ENCODE results near the gene RASA3.
"Not testable (repeated sequence)": the region's sequence is repeated elsewhere in the genome, so short reads cannot be mapped to it uniquely, and the experiment has no call there.

RASA3 gene

GRCh38 chr13:114161028-114161556 is 28.7 kb upstream of the RASA3 start:
- no peaks in the 10 kb centered on the region for H3K4me1 ChIP-seq (ENCODE audit: insufficient read depth, poor library complexity, severe bottlenecking)
- ATAC-seq (ENCODE audit: low read depth), result no peak

GRCh38 chr13:114158869-114159666 is 26.6 kb upstream of the RASA3 start:
- H3K4me3 ChIP-seq (ENCODE audit: severe bottlenecking); DNase-seq (ENCODE audit: low spot score); H3K27ac ChIP-seq (ENCODE audit: poor library complexity, severe bottlenecking); H3K4me1 ChIP-seq (ENCODE audit: insufficient read depth, poor library complexity, severe bottlenecking); H3K9me3 ChIP-seq (ENCODE audit: severe bottlenecking); ATAC-seq (ENCODE audit: low read depth); H3K36me3 ChIP-seq (ENCODE audit: low read depth); H3K27me3 ChIP-seq (ENCODE audit: insufficient read depth, poor library complexity, severe bottlenecking): not testable (repeated sequence)

More at GRCh38 chr13:114161028-114161556, 28.7 kb upstream of the RASA3 start:
- Histone ChIP-seq H3K36me3 (ENCODE audit: low read depth) (no peaks in the 10 kb centered on the region), H3K27me3 (ENCODE audit: insufficient read depth, poor library complexity, severe bottlenecking) (no peaks in the 10 kb centered on the region), H3K4me3 (ENCODE audit: severe bottlenecking) (no peak overlapping the region), H3K9me3 (ENCODE audit: severe bottlenecking) (no peaks in the 10 kb centered on the region), H3K27ac (ENCODE audit: poor library complexity, severe bottlenecking) (no peak overlapping the region)
- no peak for DNase-seq (ENCODE audit: low spot score)
- TF ChIP-seq CTCF (IDR thresholded peaks at IDR 0.05; ENCODE audit: poor library complexity, severe bottlenecking), result no peak

- Histone ChIP-seq H3K4me3 (ENCODE audit: severe bottlenecking) (no peak overlapping the region), H3K36me3 (ENCODE audit: low read depth) (no peaks in the 10 kb centered on the region), H3K4me1 (ENCODE audit: insufficient read depth, poor library complexity, severe bottlenecking) (no peaks in the 10 kb centered on the region), H3K27me3 (ENCODE audit: insufficient read depth, poor library complexity, severe bottlenecking) (no peaks in the 10 kb centered on the region), H3K9me3 (ENCODE audit: severe bottlenecking) (no peaks in the 10 kb centered on the region), H3K27ac (ENCODE audit: poor library complexity, severe bottlenecking) (no peak overlapping the region)
- peak; percentile 49 for DNase-seq (ENCODE audit: low spot score)
- no peak for TF ChIP-seq CTCF (IDR thresholded peaks at IDR 0.05; ENCODE audit: poor library complexity, severe bottlenecking)
- peak; percentile 41; the same call in 1 of the 3 replicates for ATAC-seq (ENCODE audit: low read depth)
Observed at GRCh38 chr13:114157869-114158495, 25.6 kb upstream of the RASA3 start.

GRCh38 chr13:114155926-114156883 is 23.8 kb upstream of the RASA3 start:
- Histone ChIP-seq H3K4me1 (ENCODE audit: insufficient read depth, poor library complexity, severe bottlenecking) (peaks cover 8% of the 10 kb centered on the region), H3K9me3 (ENCODE audit: severe bottlenecking) (no peaks in the 10 kb centered on the region), H3K36me3 (ENCODE audit: low read depth) (no peaks in the 10 kb centered on the region), H3K27me3 (ENCODE audit: insufficient read depth, poor library complexity, severe bottlenecking) (no peaks in the 10 kb centered on the region), H3K4me3 (ENCODE audit: severe bottlenecking) (no peak overlapping the region), H3K27ac (ENCODE audit: poor library complexity, severe bottlenecking) (no peak overlapping the region)
- ATAC-seq (ENCODE audit: low read depth), result no peak
- peak; percentile 33 for DNase-seq (ENCODE audit: low spot score)
- TF ChIP-seq CTCF (IDR thresholded peaks at IDR 0.05; ENCODE audit: poor library complexity, severe bottlenecking), result no peak

GRCh38 chr13:114155320-114155719 is 22.9 kb upstream of the RASA3 start:
- Histone ChIP-seq H3K4me1 (ENCODE audit: insufficient read depth, poor library complexity, severe bottlenecking) (peaks cover 9% of the 10 kb centered on the region), H3K4me3 (ENCODE audit: severe bottlenecking) (no peak overlapping the region), H3K27me3 (ENCODE audit: insufficient read depth, poor library complexity, severe bottlenecking) (no peaks in the 10 kb centered on the region), H3K9me3 (ENCODE audit: severe bottlenecking) (no peaks in the 10 kb centered on the region), H3K27ac (ENCODE audit: poor library complexity, severe bottlenecking) (no peak overlapping the region), H3K36me3 (ENCODE audit: low read depth) (no peaks in the 10 kb centered on the region)
- DNase-seq (ENCODE audit: low spot score) (no peak), ATAC-seq (ENCODE audit: low read depth) (no peak)
- TF ChIP-seq CTCF (IDR thresholded peaks at IDR 0.05; ENCODE audit: poor library complexity, severe bottlenecking), result no peak

Measured in RWPE2 (cell line).